Suprapubic skin (tissue), 4 donors: Measurements from ENCODE around the gene TFG.

ENCODE experiments used
- EP300 ChIP-seq: sonication (generic); formaldehyde crosslinking; IDR thresholded peaks from one replicate; pipeline ENCODE4 v1.6.1; 2017; ENCODE audit warnings: antibody characterized with exemption
- POLR2A ChIP-seq, 2 donors: fragments of 450-650 bp; IDR thresholded peaks; one replicate each; pipeline ENCODE4 v1.6.1; 2017; ENCODE audit warnings: antibody characterized with exemption in 2 of 2, mild to moderate bottlenecking in 2 of 2, moderate library complexity in 2 of 2
- POLR2AphosphoS5 ChIP-seq, 3 donors: sonication (generic); formaldehyde crosslinking; IDR thresholded peaks; one replicate each; pipeline ENCODE4 v1.6.1; 2017; ENCODE audit warnings: antibody characterized with exemption in 3 of 3
- TF ChIP-seq, protein P1 (sequence below), 2 donors: fragments of 200-600 bp in 1 of 2; fragments of 450-650 bp in 1 of 2; sonication (generic) in 1 of 2; IDR thresholded peaks; one replicate each; pipeline ENCODE4 v1.5.1; 2016 to 2019; ENCODE audit warnings: antibody characterized with exemption in 2 of 2, mild to moderate bottlenecking in 1 of 2, moderate library complexity in 1 of 2

DNA sequence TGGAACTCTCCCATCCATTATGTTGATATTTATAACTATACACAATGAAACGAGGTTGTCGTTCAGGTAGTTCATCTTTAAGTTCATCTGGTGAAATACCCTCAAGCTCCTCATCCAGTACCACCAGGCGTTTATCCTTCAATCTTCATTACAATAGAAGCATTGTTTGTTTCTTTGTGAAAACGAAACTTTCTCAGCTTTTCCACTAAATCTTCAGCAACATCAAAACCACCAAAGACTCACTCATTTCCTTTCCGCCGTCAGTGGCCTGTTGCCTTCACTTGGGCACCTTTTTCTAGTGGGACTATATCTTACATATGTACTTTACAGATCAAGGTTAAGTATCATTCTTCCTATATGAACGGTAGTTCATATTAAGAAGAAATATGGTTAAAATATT, 44.1 kb upstream of the TFG start:
- TF ChIP-seq POLR2A (IDR thresholded peaks at IDR 0.05): no peak
- TF ChIP-seq, protein P1, sequence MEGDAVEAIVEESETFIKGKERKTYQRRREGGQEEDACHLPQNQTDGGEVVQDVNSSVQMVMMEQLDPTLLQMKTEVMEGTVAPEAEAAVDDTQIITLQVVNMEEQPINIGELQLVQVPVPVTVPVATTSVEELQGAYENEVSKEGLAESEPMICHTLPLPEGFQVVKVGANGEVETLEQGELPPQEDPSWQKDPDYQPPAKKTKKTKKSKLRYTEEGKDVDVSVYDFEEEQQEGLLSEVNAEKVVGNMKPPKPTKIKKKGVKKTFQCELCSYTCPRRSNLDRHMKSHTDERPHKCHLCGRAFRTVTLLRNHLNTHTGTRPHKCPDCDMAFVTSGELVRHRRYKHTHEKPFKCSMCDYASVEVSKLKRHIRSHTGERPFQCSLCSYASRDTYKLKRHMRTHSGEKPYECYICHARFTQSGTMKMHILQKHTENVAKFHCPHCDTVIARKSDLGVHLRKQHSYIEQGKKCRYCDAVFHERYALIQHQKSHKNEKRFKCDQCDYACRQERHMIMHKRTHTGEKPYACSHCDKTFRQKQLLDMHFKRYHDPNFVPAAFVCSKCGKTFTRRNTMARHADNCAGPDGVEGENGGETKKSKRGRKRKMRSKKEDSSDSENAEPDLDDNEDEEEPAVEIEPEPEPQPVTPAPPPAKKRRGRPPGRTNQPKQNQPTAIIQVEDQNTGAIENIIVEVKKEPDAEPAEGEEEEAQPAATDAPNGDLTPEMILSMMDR (IDR thresholded peaks at IDR 0.05): no peak
- no peak for TF ChIP-seq POLR2AphosphoS5 (IDR thresholded peaks at IDR 0.05)
- TF ChIP-seq EP300: no peak
